Daoy (cell line): ENCODE results near the gene MAOA. TPM values are rescaled to one million over a fixed set of nuclear protein-coding genes. Genes with fewer than 3 reads are reported as not detected.

Source experiments
- DNase-seq: peaks from one replicate; pipeline ENCODE4 v3.0.0-alpha.2; 2015; ENCODE audit warnings: low read depth
- total RNA-seq: library from RNA; depleted of rRNA; stranded (reverse); fragments of >200 nt; shearing (Covaris generic); gene quantifications from 2 replicates; pipeline ENCODE4 v1.2.3, GENCODE V29; 2014; rRNA removed

Gene MAOA
- total RNA-seq, 1 experiment from 2014 or later: 1.9 TPM

DNA sequence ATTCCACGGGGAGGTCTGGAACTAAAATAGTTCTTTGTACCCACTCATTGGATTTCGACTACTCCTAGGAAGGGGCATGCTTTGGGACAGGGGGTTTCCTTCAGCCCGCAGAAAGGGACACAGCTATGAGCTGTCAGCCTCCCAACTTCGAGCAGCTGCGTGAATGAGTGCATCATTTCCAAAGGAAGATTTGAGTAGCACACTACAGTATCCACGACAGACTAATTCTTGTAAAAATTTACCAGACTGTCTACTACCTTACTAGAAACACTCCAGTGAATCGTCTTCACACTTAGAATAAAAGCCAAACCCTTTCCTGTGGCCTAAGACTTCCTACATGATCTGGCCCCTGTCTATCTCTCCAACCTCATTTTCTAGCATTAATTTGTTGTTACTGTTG is 101.9 kb downstream of the MAOA start:
- DNase-seq: no peak

DNA sequence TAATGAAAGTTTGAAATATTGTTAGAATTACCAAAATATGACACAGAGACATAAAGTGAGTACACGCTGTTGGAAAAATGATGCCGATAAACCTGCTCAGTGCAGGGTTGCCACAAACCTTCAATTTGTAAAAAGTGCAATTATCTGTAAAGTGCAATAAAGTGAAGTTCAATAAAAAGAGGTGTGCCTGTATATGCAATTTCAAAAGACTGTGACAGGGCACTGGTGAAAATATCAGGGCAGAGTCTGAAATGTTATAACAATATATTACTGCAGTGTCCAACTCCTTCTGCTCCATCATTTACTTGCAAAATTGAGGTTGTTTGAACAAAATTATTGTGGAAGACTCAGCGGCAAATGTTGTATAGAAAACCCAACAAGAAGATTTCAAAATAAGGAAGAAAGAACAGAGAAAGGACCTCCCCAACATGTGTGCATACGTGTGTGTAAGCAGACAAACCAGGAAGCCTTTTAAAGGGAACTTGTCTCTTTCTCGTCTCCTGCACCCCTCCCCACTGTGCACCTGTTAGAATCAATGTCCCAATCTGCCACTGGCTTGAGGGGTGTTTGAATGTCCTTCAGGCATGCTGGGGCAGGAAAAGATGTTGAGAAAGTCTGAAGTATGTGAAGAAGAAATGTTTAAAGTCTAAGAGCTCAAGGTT is 130.0 kb downstream of the MAOA start:
- DNase-seq: no peak

Other genes with a start within 250 kb of the MAOA start
- gene MAOB, start 226.2 kb downstream of the MAOA start, total RNA-seq: 0.06 and 0.46 TPM in 2 replicates